Liver (tissue), 9 donors: ENCODE results near the gene NXN. TPM values are rescaled to one million over a fixed set of nuclear protein-coding genes. Genes with fewer than 3 reads are reported as not detected.

Experiments used
- DNase-seq: peaks from one replicate; pipeline ENCODE4 v3.0.0-alpha.2; 2017; ENCODE audit warnings: low spot score
- H3K27ac ChIP-seq, 2 donors: one replicate each; pipeline ENCODE4 v1.7.0; 2013; ENCODE audit warnings: inconsistent platforms in 2 of 2, low read length in 2 of 2, control low read depth in 1 of 2, low read depth in 1 of 2, mild to moderate bottlenecking in 1 of 2
- H3K27me3 ChIP-seq, 4 donors: one replicate each; pipeline versions ENCODE4 v1.6.1 to v1.7.0; 2013; ENCODE audit warnings: low read length in 3 of 4, inconsistent platforms in 1 of 4, mild to moderate bottlenecking in 1 of 4, moderate library complexity in 1 of 4; ENCODE audit not compliant: control insufficient read depth in 4 of 4, insufficient read depth in 4 of 4
- H3K36me3 ChIP-seq, 4 donors: one replicate each; pipeline versions ENCODE4 v1.6.1 to v1.7.0; 2013; ENCODE audit warnings: low read length in 3 of 4, mild to moderate bottlenecking in 3 of 4, low read depth in 1 of 4, moderate library complexity in 1 of 4; ENCODE audit not compliant: control insufficient read depth in 4 of 4, insufficient read depth in 3 of 4
- H3K4me1 ChIP-seq, 4 donors: one replicate each; pipeline versions ENCODE4 v1.6.1 to v1.7.0; 2013; ENCODE audit warnings: low read length in 3 of 4, mild to moderate bottlenecking in 3 of 4, moderate library complexity in 1 of 4; ENCODE audit not compliant: control insufficient read depth in 4 of 4, insufficient read depth in 4 of 4
- H3K4me3 ChIP-seq, 3 donors: one replicate each; pipeline versions ENCODE4 v1.6.1 to v1.7.0; 2013; ENCODE audit warnings: low read length in 3 of 3, control low read depth in 1 of 3, low read depth in 1 of 3, mild to moderate bottlenecking in 1 of 3
- H3K9ac ChIP-seq, 2 donors: one replicate each; pipeline ENCODE4 v1.7.0; 2013; ENCODE audit warnings: low read length in 2 of 2, mild to moderate bottlenecking in 2 of 2, moderate library complexity in 2 of 2, control low read depth in 1 of 2, low read depth in 1 of 2
- H3K9me3 ChIP-seq, 4 donors: one replicate each; pipeline versions ENCODE4 v1.6.1 to v1.7.0; 2013; ENCODE audit warnings: low read length in 3 of 4; ENCODE audit not compliant: control insufficient read depth in 4 of 4
- ATF3 ChIP-seq: IDR thresholded peaks from 2 replicates; pipeline ENCODE4 v1.6.1; 2016; ENCODE audit warnings: antibody characterized with exemption
- CTCF ChIP-seq: fragments of 150-350 bp; IDR thresholded peaks from 2 replicates; pipeline ENCODE4 v1.5.1; 2017; ENCODE audit warnings: improper control_type of control experiment, low read depth, low read length; ENCODE audit not compliant: missing input control
- EGR1 ChIP-seq, 2 donors: IDR thresholded peaks; 2 replicates each; pipeline ENCODE4 v1.6.1; 2016 to 2018; ENCODE audit warnings: antibody characterized with exemption in 2 of 2, low read depth in 2 of 2
- FOXA1 ChIP-seq: IDR thresholded peaks from 2 replicates; pipeline ENCODE4 v1.6.1; 2016; ENCODE audit warnings: antibody characterized with exemption
- GABPA ChIP-seq, 2 donors: IDR thresholded peaks in 1 of 2; conservative IDR thresholded peaks in 1 of 2; 2 replicates each; pipeline ENCODE4 v1.6.1; 2016; ENCODE audit warnings: antibody characterized with exemption in 2 of 2, mild to moderate bottlenecking in 1 of 2, moderate library complexity in 1 of 2
- HNF4A ChIP-seq, 2 donors: conservative IDR thresholded peaks; 2 replicates each; pipeline ENCODE4 v1.6.1; 2016; ENCODE audit warnings: antibody characterized with exemption in 2 of 2, mild to moderate bottlenecking in 2 of 2
- NR2F2 ChIP-seq: IDR thresholded peaks from 2 replicates; pipeline ENCODE4 v1.6.1; 2016; ENCODE audit warnings: antibody characterized with exemption
- RAD21 ChIP-seq, 2 donors: IDR thresholded peaks; 2 replicates each; pipeline ENCODE4 v1.6.1; 2016; ENCODE audit warnings: antibody characterized with exemption in 2 of 2, mild to moderate bottlenecking in 2 of 2
- REST ChIP-seq: IDR thresholded peaks from 2 replicates; pipeline ENCODE4 v1.6.1; 2016; ENCODE audit warnings: antibody characterized with exemption, mild to moderate bottlenecking
- RXRA ChIP-seq, 2 donors: IDR thresholded peaks; 2 replicates each; pipeline ENCODE4 v1.6.1; 2017 to 2018; ENCODE audit warnings: antibody characterized with exemption in 2 of 2, mild to moderate bottlenecking in 1 of 2
- SP1 ChIP-seq: IDR thresholded peaks from 2 replicates; pipeline ENCODE4 v1.6.1; 2018; ENCODE audit warnings: antibody characterized with exemption, mild to moderate bottlenecking
- TAF1 ChIP-seq: conservative IDR thresholded peaks from 2 replicates; pipeline ENCODE4 v1.6.1; 2016; ENCODE audit warnings: antibody characterized with exemption, mild to moderate bottlenecking
- YY1 ChIP-seq: IDR thresholded peaks from 2 replicates; pipeline ENCODE4 v1.6.1; 2016; ENCODE audit warnings: antibody characterized with exemption, mild to moderate bottlenecking
- ZBTB33 ChIP-seq: IDR thresholded peaks from 2 replicates; pipeline ENCODE4 v1.6.1; 2016; ENCODE audit warnings: antibody characterized with exemption
- WGBS: extraction: QIAGEN DNeasy Blood & Tissue Kit; methylation state at CpG from one replicate; pipeline ENCODE4 v1.1.7; 2013; 5-methylcytosine and 5-hydroxymethylcytosine counted together
- polyA plus RNA-seq, 2 donors: library from polyadenylated mRNA; stranded (reverse) in 1 of 2; unstranded in 1 of 2; fragments of 200-250 nt in 1 of 2; fragments of >200 nt in 1 of 2; fragmentation: Nextera tagmentation in 1 of 2; extraction: Ambion mirVana in 1 of 2; gene quantifications; one replicate each; pipeline versions ENCODE4 v1.2.1 to v1.2.3, GENCODE V29; 2013 to 2015
- total RNA-seq, 2 donors: library from RNA; depleted of rRNA; stranded (reverse); fragments of >200 nt; gene quantifications; one replicate each; pipeline ENCODE4 v1.2.3, GENCODE V29; 2014
- donor health status: healthy.
- donor health status: healthy.
- donor health status: healthy.
- donor health status: healthy.
- donor health status: healthy.

Gene NXN
- total and polyA plus RNA-seq, 4 donors = 2.3 to 4.5 (median 3.3) TPM

- Histone ChIP-seq H3K4me3 (no peak overlapping the region), H3K27ac (peak overlapping the region in 1 of 2 donors; percentile 6), H3K9ac (no peak overlapping the region), H3K36me3 (peaks cover 3 to 23% (median 13%) of the 10 kb centered on the region in 4 donors), H3K9me3 (no peaks in the 10 kb centered on the region), H3K27me3 (no peaks in the 10 kb centered on the region), H3K4me1 (peaks cover 2 to 46% (median 34%) of the 10 kb centered on the region in 4 donors)
- WGBS = 84% methylated on average over 4 of the region's 4 CpGs
- no peak for DNase-seq
- TF ChIP-seq YY1 = no peak
- TF ChIP-seq CTCF = no peak
- no peak for TF ChIP-seq REST
Observed at GRCh38 chr17:1002412-1002753, 22.8 kb upstream of the NXN start.

GRCh38 chr17:1001640-1002411 lies 22.2 kb upstream of the NXN start:
- Histone ChIP-seq H3K27me3 (no peaks in the 10 kb centered on the region), H3K27ac (peak overlapping the region in 1 of 2 donors; percentile 16), H3K36me3 (peaks cover 3 to 23% (median 13%) of the 10 kb centered on the region in 4 donors), H3K4me3 (no peak overlapping the region), H3K4me1 (peaks cover 2 to 48% (median 35%) of the 10 kb centered on the region in 4 donors), H3K9me3 (no peaks in the 10 kb centered on the region), H3K9ac (no peak overlapping the region)
- whole genome bisulfite sequencing = 82% methylated on average over 18 of the region's 18 CpGs
- TF ChIP-seq TAF1 = no peak
- no peak for TF ChIP-seq RXRA (IDR thresholded peaks at IDR 0.05)
- TF ChIP-seq ZBTB33 = no peak
- TF ChIP-seq FOXA1 = no peak
- no peak for TF ChIP-seq RAD21 (IDR thresholded peaks at IDR 0.05)
- no peak for TF ChIP-seq NR2F2
- no peak for TF ChIP-seq SP1
- TF ChIP-seq GABPA (IDR thresholded peaks at IDR 0.05 in 1 of 2, conservative IDR thresholded peaks at IDR 0.05 in 1 of 2) = no peak
- no peak for TF ChIP-seq HNF4A (conservative IDR thresholded peaks at IDR 0.05)
- TF ChIP-seq ATF3 = no peak
- no peak for TF ChIP-seq EGR1 (IDR thresholded peaks at IDR 0.05; ENCODE audit: low read depth in 2 of 2)
- DNase-seq = no peak
